Measurements from ENCODE around the gene GALNT4. TPM values are rescaled to one million over a fixed set of nuclear protein-coding genes. Genes with fewer than 3 reads are reported as not detected.

The GALNT4 gene
- total and polyA plus RNA-seq, 9 donors: 2.7 to 4.9 (median 3.5) TPM

GRCh38 chr12:89556976-89557375 is 32.4 kb upstream of the GALNT4 start:
- H3K4me3 ChIP-seq (ENCODE audit: low read length): no peak overlapping the region
- H3K4me1 ChIP-seq (ENCODE audit: control insufficient read depth, insufficient read depth, low read length): no peaks in the 10 kb centered on the region
- no peaks in the 10 kb centered on the region for H3K9me3 ChIP-seq (replicated peaks; ENCODE audit: control insufficient read depth, low read depth, low read length)
- H3K27ac ChIP-seq (ENCODE audit: low read length): no peak overlapping the region
- no peaks in the 10 kb centered on the region for H3K36me3 ChIP-seq (ENCODE audit: control insufficient read depth, insufficient read depth, low read length)
- DNase-seq: peak; percentile 44
- no peaks in the 10 kb centered on the region for H3K27me3 ChIP-seq (ENCODE audit: control insufficient read depth, insufficient read depth, low read length)
- WGBS (ENCODE audit: insufficient coverage): 86% methylated on average over 1 of the region's 2 CpGs

- no peaks in the 10 kb centered on the region for H3K4me1 ChIP-seq (ENCODE audit: control insufficient read depth, insufficient read depth, low read length)
- no peaks in the 10 kb centered on the region for H3K36me3 ChIP-seq (ENCODE audit: control insufficient read depth, insufficient read depth, low read length)
- no peak overlapping the region for H3K4me3 ChIP-seq (ENCODE audit: low read length)
- H3K27me3 ChIP-seq (ENCODE audit: control insufficient read depth, insufficient read depth, low read length): no peaks in the 10 kb centered on the region
- no peak for DNase-seq
- no peak overlapping the region for H3K27ac ChIP-seq (ENCODE audit: low read length)
- WGBS (ENCODE audit: insufficient coverage): no CpG with 5 or more reads among the region's 1 CpG
- H3K9me3 ChIP-seq (replicated peaks; ENCODE audit: control insufficient read depth, low read depth, low read length): no peaks in the 10 kb centered on the region
These were observed 27.8 kb upstream of the GALNT4 start for GRCh38 chr12:89552376-89552775.

GRCh38 chr12:89551747-89552146 is 27.2 kb upstream of the GALNT4 start:
- H3K36me3 ChIP-seq (ENCODE audit: control insufficient read depth, insufficient read depth, low read length): no peaks in the 10 kb centered on the region
- no CpG with 5 or more reads among the region's 2 CpGs for WGBS (ENCODE audit: insufficient coverage)
- no peak for DNase-seq
- no peak overlapping the region for H3K4me3 ChIP-seq (ENCODE audit: low read length)
- H3K9me3 ChIP-seq (replicated peaks; ENCODE audit: control insufficient read depth, low read depth, low read length): no peaks in the 10 kb centered on the region
- H3K27ac ChIP-seq (ENCODE audit: low read length): no peak overlapping the region
- no peaks in the 10 kb centered on the region for H3K4me1 ChIP-seq (ENCODE audit: control insufficient read depth, insufficient read depth, low read length)
- no peaks in the 10 kb centered on the region for H3K27me3 ChIP-seq (ENCODE audit: control insufficient read depth, insufficient read depth, low read length)

DNA sequence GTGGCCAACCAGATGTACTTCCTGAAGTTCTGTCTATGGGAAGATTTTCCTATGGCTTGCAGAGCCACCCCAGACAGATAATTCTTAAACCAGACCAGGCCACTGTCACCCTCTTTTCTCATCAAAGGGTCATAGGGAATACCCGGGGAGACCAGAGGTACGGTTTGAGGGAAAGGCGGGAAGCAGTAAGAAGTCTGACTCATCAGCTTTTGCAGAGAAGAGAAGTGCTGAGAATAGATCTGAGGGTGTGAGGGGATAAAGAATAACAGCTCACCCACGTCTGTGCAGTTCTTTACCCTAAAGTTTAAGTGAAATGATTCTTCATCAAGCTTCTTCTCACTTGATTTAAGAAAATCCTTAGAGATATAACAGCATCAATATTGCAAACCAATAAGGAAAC is 22.5 kb upstream of the GALNT4 start:
- H3K36me3 ChIP-seq (ENCODE audit: control insufficient read depth, insufficient read depth, low read length): no peaks in the 10 kb centered on the region
- H3K9me3 ChIP-seq (replicated peaks; ENCODE audit: control insufficient read depth, low read depth, low read length): no peaks in the 10 kb centered on the region
- DNase-seq: no peak
- no peak overlapping the region for H3K27ac ChIP-seq (ENCODE audit: low read length)
- H3K27me3 ChIP-seq (ENCODE audit: control insufficient read depth, insufficient read depth, low read length): no peaks in the 10 kb centered on the region
- H3K4me3 ChIP-seq (ENCODE audit: low read length): no peak overlapping the region
- WGBS (ENCODE audit: insufficient coverage): no CpG with 5 or more reads among the region's 4 CpGs
- H3K4me1 ChIP-seq (ENCODE audit: control insufficient read depth, insufficient read depth, low read length): peaks cover 18% of the 10 kb centered on the region

GRCh38 chr12:89546151-89546550 is 21.6 kb upstream of the GALNT4 start:
- H3K27me3 ChIP-seq (ENCODE audit: control insufficient read depth, insufficient read depth, low read length): no peaks in the 10 kb centered on the region
- 63% methylated on average over 1 of the region's 4 CpGs for WGBS (ENCODE audit: insufficient coverage)
- no peak for DNase-seq

DNA sequence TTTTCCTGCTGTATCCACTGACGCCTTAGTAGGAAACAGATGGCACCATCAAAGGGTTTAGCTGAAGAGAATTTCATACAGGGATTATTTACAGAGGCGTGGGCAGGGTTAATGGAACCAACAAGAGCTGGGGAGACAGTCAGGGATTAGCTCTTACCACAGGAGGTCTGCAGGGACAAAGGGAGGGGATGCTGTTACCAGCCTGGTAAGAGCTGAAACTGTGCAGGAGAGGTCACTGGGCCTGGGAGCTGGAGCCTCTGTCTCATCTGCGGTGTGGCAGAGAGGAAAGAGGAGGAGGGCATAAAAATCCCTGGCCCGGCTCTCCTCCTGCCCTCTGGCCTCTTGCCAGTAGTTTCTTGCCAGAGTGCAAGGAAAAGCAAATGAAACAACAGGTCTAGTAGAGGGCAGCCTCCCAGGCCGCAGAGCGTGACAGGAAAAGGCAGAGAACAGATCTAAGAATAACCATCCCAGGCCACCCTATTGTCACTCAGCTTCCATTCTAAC is 20.1 kb upstream of the GALNT4 start:
- H3K36me3 ChIP-seq (ENCODE audit: control insufficient read depth, insufficient read depth, low read length): no peaks in the 10 kb centered on the region
- peaks cover 18% of the 10 kb centered on the region for H3K4me1 ChIP-seq (ENCODE audit: control insufficient read depth, insufficient read depth, low read length)
- H3K27me3 ChIP-seq (ENCODE audit: control insufficient read depth, insufficient read depth, low read length): no peaks in the 10 kb centered on the region
- peak; percentile 67 for DNase-seq
- no peak overlapping the region for H3K4me3 ChIP-seq (ENCODE audit: low read length)
- no peaks in the 10 kb centered on the region for H3K9me3 ChIP-seq (replicated peaks; ENCODE audit: control insufficient read depth, low read depth, low read length)
- 11% methylated on average over 5 of the region's 6 CpGs for WGBS (ENCODE audit: insufficient coverage)
- peak overlapping the region; percentile 26 for H3K27ac ChIP-seq (ENCODE audit: low read length)

More at GRCh38 chr12:89546151-89546550, 21.6 kb upstream of the GALNT4 start:
- no peaks in the 10 kb centered on the region for H3K9me3 ChIP-seq (replicated peaks; ENCODE audit: control insufficient read depth, low read depth, low read length)
- H3K27ac ChIP-seq (ENCODE audit: low read length): no peak overlapping the region
- H3K36me3 ChIP-seq (ENCODE audit: control insufficient read depth, insufficient read depth, low read length): no peaks in the 10 kb centered on the region
- peaks cover 18% of the 10 kb centered on the region for H3K4me1 ChIP-seq (ENCODE audit: control insufficient read depth, insufficient read depth, low read length)
- H3K4me3 ChIP-seq (ENCODE audit: low read length): no peak overlapping the region

GRCh38 chr12:89544022-89544421 is 19.4 kb upstream of the GALNT4 start:
- Histone ChIP-seq H3K4me1 (ENCODE audit: control insufficient read depth, insufficient read depth, low read length) (peaks cover 18% of the 10 kb centered on the region), H3K27ac (ENCODE audit: low read length) (no peak overlapping the region), H3K36me3 (ENCODE audit: control insufficient read depth, insufficient read depth, low read length) (no peaks in the 10 kb centered on the region), H3K9me3 (replicated peaks; ENCODE audit: control insufficient read depth, low read depth, low read length) (no peaks in the 10 kb centered on the region), H3K27me3 (ENCODE audit: control insufficient read depth, insufficient read depth, low read length) (no peaks in the 10 kb centered on the region), H3K4me3 (ENCODE audit: low read length) (no peak overlapping the region)
- 80% methylated on average over 1 of the region's 1 CpG for WGBS (ENCODE audit: insufficient coverage)
- DNase-seq: no peak

GRCh38 chr12:89542912-89543592 is 18.5 kb upstream of the GALNT4 start:
- peaks cover 18% of the 10 kb centered on the region for H3K4me1 ChIP-seq (ENCODE audit: control insufficient read depth, insufficient read depth, low read length)
- peak; percentile 89 for DNase-seq
- no CpG with 5 or more reads among the region's 6 CpGs for WGBS (ENCODE audit: insufficient coverage)
- H3K27me3 ChIP-seq (ENCODE audit: control insufficient read depth, insufficient read depth, low read length): no peaks in the 10 kb centered on the region
- H3K36me3 ChIP-seq (ENCODE audit: control insufficient read depth, insufficient read depth, low read length): no peaks in the 10 kb centered on the region
- no peaks in the 10 kb centered on the region for H3K9me3 ChIP-seq (replicated peaks; ENCODE audit: control insufficient read depth, low read depth, low read length)
- no peak overlapping the region for H3K4me3 ChIP-seq (ENCODE audit: low read length)
- no peak overlapping the region for H3K27ac ChIP-seq (ENCODE audit: low read length)

- Histone ChIP-seq H3K9me3 (replicated peaks; ENCODE audit: control insufficient read depth, low read depth, low read length) (no peaks in the 10 kb centered on the region), H3K27me3 (ENCODE audit: control insufficient read depth, insufficient read depth, low read length) (no peaks in the 10 kb centered on the region), H3K4me3 (ENCODE audit: low read length) (no peak overlapping the region), H3K4me1 (ENCODE audit: control insufficient read depth, insufficient read depth, low read length) (peaks cover 18% of the 10 kb centered on the region), H3K27ac (ENCODE audit: low read length) (no peak overlapping the region), H3K36me3 (ENCODE audit: control insufficient read depth, insufficient read depth, low read length) (no peaks in the 10 kb centered on the region)
- 75% methylated on average over 2 of the region's 2 CpGs for WGBS (ENCODE audit: insufficient coverage)
- no peak for DNase-seq
These were observed 17.6 kb upstream of the GALNT4 start for GRCh38 chr12:89542236-89542635.

DNA sequence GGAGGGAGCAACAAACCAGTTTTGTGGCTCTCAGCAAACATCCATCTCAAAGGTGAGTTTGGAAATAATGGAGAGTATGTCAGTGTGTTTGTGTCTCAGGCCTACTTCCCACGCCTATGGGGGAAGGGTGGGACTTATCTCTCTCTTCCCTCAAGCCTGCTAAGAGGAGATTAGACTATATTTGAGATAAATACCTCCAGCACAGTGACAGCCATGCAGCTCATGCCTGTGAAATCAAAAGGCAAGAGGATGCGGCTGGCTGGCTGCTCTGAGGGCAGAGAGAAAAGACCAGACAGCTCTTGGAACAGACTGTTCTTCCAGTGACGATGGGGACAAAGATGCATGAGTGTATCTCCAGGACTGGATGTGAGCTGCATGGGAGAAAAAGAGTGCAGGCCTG is 16.0 kb upstream of the GALNT4 start:
- Histone ChIP-seq H3K27me3 (ENCODE audit: control insufficient read depth, insufficient read depth, low read length) (no peaks in the 10 kb centered on the region), H3K4me3 (ENCODE audit: low read length) (no peak overlapping the region), H3K4me1 (ENCODE audit: control insufficient read depth, insufficient read depth, low read length) (peaks cover 18% of the 10 kb centered on the region), H3K9me3 (replicated peaks; ENCODE audit: control insufficient read depth, low read depth, low read length) (no peaks in the 10 kb centered on the region), H3K27ac (ENCODE audit: low read length) (no peak overlapping the region), H3K36me3 (ENCODE audit: control insufficient read depth, insufficient read depth, low read length) (no peaks in the 10 kb centered on the region)
- WGBS (ENCODE audit: insufficient coverage): 56% methylated on average over 2 of the region's 3 CpGs
- DNase-seq: no peak
